Thoracic aorta (tissue), 2 donors: ENCODE data around the gene YBX3. TPM values are rescaled to one million over a fixed set of nuclear protein-coding genes. Genes with fewer than 3 reads are reported as not detected.

Experiments used
- ATAC-seq: fragments of 150-250 bp; one replicate; pipeline ENCODE4 v1.8.0; 2017; ENCODE audit warnings: low read depth; ENCODE audit not compliant: insufficient number of reproducible peaks, low FRiP score
- DNase-seq: peaks from one replicate; pipeline ENCODE4 v3.0.0-alpha.2; 2020; ENCODE audit warnings: low spot score
- H3K27ac ChIP-seq, 2 donors: fragments of 200-600 bp; sonication (generic); 1 replicate in 1 of 2; 2 replicates in 1 of 2; pipeline ENCODE4 v1.5.1; 2016; ENCODE audit warnings: mild to moderate bottlenecking in 2 of 2, moderate library complexity in 2 of 2
- H3K27me3 ChIP-seq: fragments of 200-600 bp; sonication (generic); replicated peaks from 2 replicates; pipeline ENCODE4 v1.6.0; 2016; ENCODE audit warnings: mild to moderate bottlenecking; ENCODE audit not compliant: insufficient read depth
- H3K36me3 ChIP-seq: fragments of 200-600 bp; sonication (generic); one replicate; pipeline ENCODE4 v1.5.1; 2016
- H3K4me1 ChIP-seq, 2 donors: fragments of 200-600 bp; sonication (generic); 1 replicate in 1 of 2; 2 replicates in 1 of 2; pipeline versions ENCODE4 v1.5.1 to v1.6.0; 2016; ENCODE audit warnings: low read depth in 2 of 2, mild to moderate bottlenecking in 1 of 2; ENCODE audit not compliant: control insufficient read depth in 1 of 2
- H3K4me3 ChIP-seq: fragments of 200-600 bp; sonication (generic); 2 replicates; pipeline ENCODE4 v1.5.1; 2016; ENCODE audit warnings: mild to moderate bottlenecking
- H3K9me3 ChIP-seq: fragments of 200-600 bp; sonication (generic); 2 replicates; pipeline ENCODE4 v1.5.1; 2016
- total RNA-seq, 2 donors: library from RNA; depleted of rRNA; stranded (reverse); fragments of >200 nt; gene quantifications; one replicate each; pipeline versions ENCODE4 v1.1.0 to v1.2.3, GENCODE V29; 2016
- TF ChIP-seq, protein P1 (sequence below): fragments of 200-600 bp; sonication (generic); IDR thresholded peaks from one replicate; pipeline ENCODE4 v1.5.1; 2019; ENCODE audit warnings: antibody characterized with exemption

Gene YBX3
- total RNA-seq, 2 donors from 2014 or later, result 238 to 630 TPM

GRCh38 chr12:10709808-10710207, 13.3 kb downstream of the YBX3 start:
- Histone ChIP-seq H3K36me3 (peaks cover 51% of the 10 kb centered on the region), H3K27me3 (no peaks in the 10 kb centered on the region), H3K27ac (peak overlapping the region in 1 of 2 donors; percentile 6), H3K4me3 (no peak overlapping the region), H3K9me3 (no peaks in the 10 kb centered on the region), H3K4me1 (peaks cover 3 to 25% of the 10 kb centered on the region in 2 donors)
- ATAC-seq (no peak), DNase-seq (no peak)
- TF ChIP-seq, protein P1, sequence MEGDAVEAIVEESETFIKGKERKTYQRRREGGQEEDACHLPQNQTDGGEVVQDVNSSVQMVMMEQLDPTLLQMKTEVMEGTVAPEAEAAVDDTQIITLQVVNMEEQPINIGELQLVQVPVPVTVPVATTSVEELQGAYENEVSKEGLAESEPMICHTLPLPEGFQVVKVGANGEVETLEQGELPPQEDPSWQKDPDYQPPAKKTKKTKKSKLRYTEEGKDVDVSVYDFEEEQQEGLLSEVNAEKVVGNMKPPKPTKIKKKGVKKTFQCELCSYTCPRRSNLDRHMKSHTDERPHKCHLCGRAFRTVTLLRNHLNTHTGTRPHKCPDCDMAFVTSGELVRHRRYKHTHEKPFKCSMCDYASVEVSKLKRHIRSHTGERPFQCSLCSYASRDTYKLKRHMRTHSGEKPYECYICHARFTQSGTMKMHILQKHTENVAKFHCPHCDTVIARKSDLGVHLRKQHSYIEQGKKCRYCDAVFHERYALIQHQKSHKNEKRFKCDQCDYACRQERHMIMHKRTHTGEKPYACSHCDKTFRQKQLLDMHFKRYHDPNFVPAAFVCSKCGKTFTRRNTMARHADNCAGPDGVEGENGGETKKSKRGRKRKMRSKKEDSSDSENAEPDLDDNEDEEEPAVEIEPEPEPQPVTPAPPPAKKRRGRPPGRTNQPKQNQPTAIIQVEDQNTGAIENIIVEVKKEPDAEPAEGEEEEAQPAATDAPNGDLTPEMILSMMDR, result no peak

DNA sequence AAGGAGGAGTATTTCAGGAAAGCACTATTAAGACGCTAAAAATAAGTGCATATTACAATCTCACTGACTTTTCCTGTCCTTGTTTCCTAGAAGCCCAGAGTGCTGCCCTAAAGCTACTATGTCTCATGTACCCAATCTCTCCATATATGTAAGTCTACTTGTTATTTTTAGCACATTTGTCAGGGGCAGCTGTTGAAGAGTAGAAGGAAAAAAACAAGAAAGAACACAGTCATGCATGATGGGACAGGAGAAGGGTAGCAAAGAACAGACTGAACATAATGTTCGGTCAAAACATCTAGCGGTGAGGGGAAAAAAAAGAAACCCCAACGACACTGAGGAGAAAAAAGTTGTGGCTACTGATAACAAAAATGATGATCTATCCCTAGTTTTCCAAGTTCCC, 14.3 kb downstream of the YBX3 start:
- DNase-seq (no peak), ATAC-seq (no peak)
- no peaks in the 10 kb centered on the region for H3K9me3 ChIP-seq
- H3K27me3 ChIP-seq, result no peaks in the 10 kb centered on the region
- peaks cover 3 to 25% of the 10 kb centered on the region in 2 donors for H3K4me1 ChIP-seq
- H3K4me3 ChIP-seq, result no peak overlapping the region
- TF ChIP-seq, protein P1, result no peak
- H3K36me3 ChIP-seq, result peaks cover 43% of the 10 kb centered on the region
- no peak overlapping the region for H3K27ac ChIP-seq

DNA sequence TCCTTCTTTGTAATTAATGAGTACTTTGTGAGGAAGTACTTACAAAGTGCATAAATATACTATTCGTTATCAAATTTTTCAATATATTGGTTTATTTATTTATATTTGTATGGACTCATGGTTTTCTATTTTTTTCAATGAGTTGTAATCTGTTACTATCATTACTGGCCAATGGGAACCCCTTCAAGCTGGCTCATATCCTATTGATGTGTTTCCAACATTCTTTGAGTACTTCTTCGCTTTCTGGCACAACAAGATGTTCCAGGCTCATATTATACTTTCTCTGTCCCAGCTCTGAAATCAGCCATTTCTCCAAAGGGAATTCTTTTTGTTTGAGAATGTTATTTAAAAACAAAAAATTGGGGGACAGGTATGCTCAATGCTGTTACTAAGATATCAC, 17.5 kb downstream of the YBX3 start:
- TF ChIP-seq, protein P1, result no peak
- Histone ChIP-seq H3K27ac (peak overlapping the region; percentile 9 to 22), H3K36me3 (peaks cover 39% of the 10 kb centered on the region), H3K27me3 (no peaks in the 10 kb centered on the region), H3K4me3 (no peak overlapping the region), H3K9me3 (no peaks in the 10 kb centered on the region), H3K4me1 (peaks cover 3 to 25% of the 10 kb centered on the region in 2 donors)
- ATAC-seq, result no peak
- no peak for DNase-seq

GRCh38 chr12:10701843-10702242, 21.3 kb downstream of the YBX3 start:
- Histone ChIP-seq H3K36me3 (peaks cover 38% of the 10 kb centered on the region), H3K9me3 (no peaks in the 10 kb centered on the region), H3K4me3 (no peak overlapping the region), H3K27me3 (no peaks in the 10 kb centered on the region), H3K4me1 (peaks cover 3 to 19% of the 10 kb centered on the region in 2 donors), H3K27ac (no peak overlapping the region)
- TF ChIP-seq, protein P1, result no peak
- no peak for DNase-seq
- ATAC-seq, result no peak

DNA sequence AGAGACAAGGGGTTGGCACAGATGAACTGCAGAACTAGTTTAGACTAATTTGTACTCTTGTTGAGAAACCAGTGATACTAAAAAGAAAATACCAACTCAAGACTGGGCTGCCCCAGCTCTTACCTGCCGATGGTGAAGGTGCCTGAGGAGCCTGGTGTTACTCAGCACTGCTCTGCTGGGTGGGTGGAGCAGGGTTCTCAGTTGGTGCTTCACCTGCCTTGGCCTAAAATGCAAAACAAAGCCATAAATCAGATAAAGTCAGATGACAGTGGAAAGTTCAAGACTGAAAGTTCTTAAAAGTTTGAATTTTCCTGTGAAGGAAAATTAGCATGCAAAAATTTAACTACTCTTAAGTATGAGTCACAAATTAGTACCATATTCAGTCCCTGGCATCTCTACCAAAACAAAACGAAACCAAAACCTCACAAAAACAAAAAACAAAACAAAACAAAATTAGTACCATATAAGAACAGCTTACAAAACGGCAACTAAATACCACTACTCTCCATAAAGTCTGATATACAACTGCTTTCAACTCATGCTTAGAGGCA, 21.9 kb downstream of the YBX3 start:
- no peak for DNase-seq
- no peak for ATAC-seq
- H3K4me3 ChIP-seq, result no peak overlapping the region
- H3K27me3 ChIP-seq, result no peaks in the 10 kb centered on the region
- H3K4me1 ChIP-seq, result peaks cover 3 to 14% of the 10 kb centered on the region in 2 donors
- TF ChIP-seq, protein P1, result no peak
- peaks cover 38% of the 10 kb centered on the region for H3K36me3 ChIP-seq
- no peak overlapping the region for H3K27ac ChIP-seq
- no peaks in the 10 kb centered on the region for H3K9me3 ChIP-seq
